Measurements from ENCODE around the gene MICB. TPM values are rescaled to one million over a fixed set of nuclear protein-coding genes. Genes with fewer than 3 reads are reported as not detected.
A peak's percentile ranks its signal among the peaks of the same experiment; 100 is the strongest.

Gene MICB
- polyA plus RNA-seq, 2 donors = 0.29 to 0.77 TPM

DNA sequence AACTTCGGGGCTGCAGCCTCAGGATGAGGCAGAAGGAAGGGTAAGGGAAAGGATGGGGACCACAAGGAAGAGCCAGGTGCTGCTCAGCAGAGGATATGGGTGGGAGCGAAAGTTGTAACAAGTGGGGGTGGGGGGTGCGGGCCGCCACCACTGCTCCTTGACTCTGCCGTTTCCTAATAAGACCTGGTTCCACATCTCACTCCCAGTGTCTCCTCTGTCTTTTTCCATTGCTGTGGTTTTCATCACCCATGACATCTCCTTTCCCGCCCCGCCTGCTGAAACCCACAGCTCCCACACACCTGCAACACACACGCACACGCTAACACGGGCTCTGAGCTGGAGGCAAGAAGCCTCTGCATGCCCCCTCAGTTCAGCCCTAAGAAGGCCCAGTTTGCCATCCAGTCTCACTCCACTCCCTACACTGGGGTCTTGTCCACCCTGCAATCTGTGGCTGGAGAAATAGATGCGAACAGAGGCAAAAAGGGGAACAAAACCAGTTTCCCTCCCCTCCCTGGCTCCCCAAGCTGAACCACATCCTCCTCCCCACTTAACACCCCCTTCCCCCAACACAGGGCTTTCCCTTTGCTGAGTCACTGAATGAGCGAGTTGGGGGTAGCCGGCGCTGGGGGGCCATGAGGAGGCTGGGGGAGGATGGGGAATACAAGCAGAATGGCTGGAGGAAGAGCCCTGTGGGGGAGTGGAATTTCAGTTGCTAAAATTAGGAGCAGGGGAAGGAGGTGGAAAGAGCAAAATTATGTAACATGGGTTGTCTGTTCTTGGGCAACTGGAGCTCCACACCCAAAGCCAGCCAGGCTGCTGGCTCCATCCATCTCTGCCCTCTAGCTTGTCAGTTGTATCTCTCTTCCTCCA, 60.9 kb downstream of the MICB start:
- no peaks in the 10 kb centered on the region for H3K9me3 ChIP-seq (ENCODE audit: control insufficient read depth in 2 of 2, insufficient read depth in 1 of 2, low read depth in 1 of 2, low read length in 1 of 2)
- H3K36me3 ChIP-seq (ENCODE audit: control insufficient read depth in 2 of 2, insufficient read depth in 2 of 2, low read length in 1 of 2) = peaks cover 0 to 31% of the 10 kb centered on the region in 2 donors
- H3K27ac ChIP-seq (ENCODE audit: low read depth in 2 of 2, low read length in 1 of 2) = peak overlapping the region; percentile 38 to 53
- H3K27me3 ChIP-seq (ENCODE audit: control insufficient read depth in 1 of 2, insufficient read depth in 2 of 2, low read length in 2 of 2) = no peaks in the 10 kb centered on the region
- WGBS, 2 donors = 65 to 78% methylated on average over 14 of the region's 14 CpGs
- H3K4me1 ChIP-seq (ENCODE audit: control insufficient read depth in 2 of 2, insufficient read depth in 2 of 2, low read length in 1 of 2) = peaks cover 0 to 5% of the 10 kb centered on the region in 2 donors
- H3K4me3 ChIP-seq (ENCODE audit: low read depth in 1 of 2, low read length in 2 of 2) = no peak overlapping the region

DNA sequence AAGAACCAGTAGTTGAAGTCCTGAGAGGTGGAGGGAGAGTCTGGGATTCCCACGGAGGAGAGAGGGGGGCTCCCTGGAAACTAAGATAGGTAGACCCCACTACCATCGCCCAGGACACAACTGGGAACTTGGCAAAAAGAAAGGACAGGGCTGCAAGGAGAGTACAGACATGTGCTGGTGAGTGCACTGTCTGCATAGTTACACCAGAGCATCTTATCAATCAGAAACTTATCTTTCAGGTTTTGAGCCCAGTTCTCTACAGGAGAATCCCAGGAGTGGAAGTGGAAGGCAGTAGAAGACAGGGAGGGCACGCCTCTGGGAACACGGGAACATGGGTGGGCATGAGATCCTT, 61.6 kb downstream of the MICB start:
- Histone ChIP-seq H3K4me3 (ENCODE audit: low read depth in 1 of 2, low read length in 2 of 2) (no peak overlapping the region), H3K27me3 (ENCODE audit: control insufficient read depth in 1 of 2, insufficient read depth in 2 of 2, low read length in 2 of 2) (no peaks in the 10 kb centered on the region), H3K4me1 (ENCODE audit: control insufficient read depth in 2 of 2, insufficient read depth in 2 of 2, low read length in 1 of 2) (peaks cover 0 to 5% of the 10 kb centered on the region in 2 donors), H3K27ac (ENCODE audit: low read depth in 2 of 2, low read length in 1 of 2) (peak overlapping the region; percentile 35 to 38), H3K9me3 (ENCODE audit: control insufficient read depth in 2 of 2, insufficient read depth in 1 of 2, low read depth in 1 of 2, low read length in 1 of 2) (no peaks in the 10 kb centered on the region), H3K36me3 (ENCODE audit: control insufficient read depth in 2 of 2, insufficient read depth in 2 of 2, low read length in 1 of 2) (peaks cover 0 to 29% of the 10 kb centered on the region in 2 donors)
- WGBS, 2 donors = 65 to 77% methylated on average over 4 of the region's 4 CpGs

DNA sequence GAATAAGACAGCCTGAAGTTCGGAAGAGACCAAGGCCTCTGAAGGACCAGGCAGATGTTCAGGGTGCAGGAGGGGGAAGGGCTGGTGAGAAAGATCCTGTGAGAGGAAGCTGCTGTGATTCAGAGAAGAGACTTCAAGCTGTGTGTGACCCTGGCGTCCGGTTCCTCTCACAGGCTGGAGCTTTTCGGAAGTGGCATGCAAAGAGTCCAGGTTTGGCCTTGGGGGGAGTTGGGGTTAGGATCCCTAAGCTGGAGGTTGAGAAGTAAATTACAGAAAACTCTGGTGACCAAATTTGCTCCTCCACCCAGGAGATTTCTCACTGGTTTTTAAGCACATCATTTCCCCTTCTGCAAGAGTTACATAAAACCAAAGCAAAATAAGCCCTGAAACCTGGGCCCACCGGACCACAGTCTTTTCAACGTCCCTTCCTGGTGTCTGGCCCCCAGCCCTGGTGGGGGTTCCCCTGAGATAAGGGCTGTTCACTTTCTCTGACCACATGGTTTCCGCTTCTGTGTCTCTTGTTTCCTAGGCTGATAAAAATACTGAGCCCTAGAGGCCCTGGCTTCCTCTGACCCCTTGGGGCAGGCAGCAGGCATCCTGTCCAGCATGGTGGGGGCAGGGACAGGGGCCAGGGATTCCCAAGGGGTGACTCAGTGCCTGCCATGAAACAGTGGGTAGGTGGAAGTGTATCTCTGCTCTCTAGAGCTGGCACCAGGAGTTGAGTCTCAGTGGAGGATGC, 62.2 kb downstream of the MICB start:
- WGBS, 2 donors = 54 to 61% methylated on average over 7 of the region's 7 CpGs
- H3K9me3 ChIP-seq (ENCODE audit: control insufficient read depth in 2 of 2, insufficient read depth in 1 of 2, low read depth in 1 of 2, low read length in 1 of 2) = no peaks in the 10 kb centered on the region
- H3K27ac ChIP-seq (ENCODE audit: low read depth in 2 of 2, low read length in 1 of 2) = peak overlapping the region in 1 of 2 donors; percentile 35
- no peaks in the 10 kb centered on the region for H3K27me3 ChIP-seq (ENCODE audit: control insufficient read depth in 1 of 2, insufficient read depth in 2 of 2, low read length in 2 of 2)
- no peak overlapping the region for H3K4me3 ChIP-seq (ENCODE audit: low read depth in 1 of 2, low read length in 2 of 2)
- H3K36me3 ChIP-seq (ENCODE audit: control insufficient read depth in 2 of 2, insufficient read depth in 2 of 2, low read length in 1 of 2) = peaks cover 0 to 29% of the 10 kb centered on the region in 2 donors
- peaks cover 0 to 5% of the 10 kb centered on the region in 2 donors for H3K4me1 ChIP-seq (ENCODE audit: control insufficient read depth in 2 of 2, insufficient read depth in 2 of 2, low read length in 1 of 2)

DNA sequence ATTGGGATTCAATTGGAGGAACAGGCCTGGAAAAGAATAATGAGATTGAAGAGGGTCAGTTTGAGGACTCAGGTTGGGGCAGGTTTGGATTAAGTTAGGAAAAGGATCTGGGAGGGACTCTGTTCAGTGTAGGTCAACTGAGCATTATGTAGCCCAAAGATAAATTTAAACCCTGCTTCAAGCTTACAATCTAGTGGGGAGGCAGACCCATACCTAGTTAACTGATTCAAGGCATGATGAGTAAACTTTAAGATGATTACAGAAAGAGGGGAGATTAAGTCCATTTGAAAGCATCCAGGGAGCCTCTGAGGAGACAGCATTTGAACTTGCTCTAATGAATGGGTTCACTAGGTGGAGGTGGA, 62.7 kb downstream of the MICB start:
- Histone ChIP-seq H3K27ac (ENCODE audit: low read depth in 2 of 2, low read length in 1 of 2) (no peak overlapping the region), H3K36me3 (ENCODE audit: control insufficient read depth in 2 of 2, insufficient read depth in 2 of 2, low read length in 1 of 2) (peaks cover 0 to 29% of the 10 kb centered on the region in 2 donors), H3K9me3 (ENCODE audit: control insufficient read depth in 2 of 2, insufficient read depth in 1 of 2, low read depth in 1 of 2, low read length in 1 of 2) (no peaks in the 10 kb centered on the region), H3K27me3 (ENCODE audit: control insufficient read depth in 1 of 2, insufficient read depth in 2 of 2, low read length in 2 of 2) (no peaks in the 10 kb centered on the region), H3K4me3 (ENCODE audit: low read depth in 1 of 2, low read length in 2 of 2) (no peak overlapping the region), H3K4me1 (ENCODE audit: control insufficient read depth in 2 of 2, insufficient read depth in 2 of 2, low read length in 1 of 2) (peaks cover 0 to 5% of the 10 kb centered on the region in 2 donors)

Other genes starting within 250 kb of the MICB start
- gene HLA-C, start 226.1 kb upstream of the MICB start, polyA plus RNA-seq = 100 to 1,000 TPM; 104 to 121 TPM
- gene HLA-B, start 141.0 kb upstream of the MICB start, polyA plus RNA-seq = 100 to 1,000 TPM; 168 to 351 TPM
- 1 to 10 TPM; 8.8 to 9.9 TPM for gene MICA, start 94.5 kb upstream of the MICB start, polyA plus RNA-seq
- gene MCCD1, start 30.8 kb downstream of the MICB start, polyA plus RNA-seq = not detected
- 100 to 1,000 TPM; 181 to 321 TPM for gene DDX39B, start 43.9 kb downstream of the MICB start, polyA plus RNA-seq
- under 1 TPM; 0.32 to 0.49 TPM for gene ATP6V1G2, start 48.5 kb downstream of the MICB start, polyA plus RNA-seq
- 10 to 100 TPM; 16.1 to 20.2 TPM for gene NFKBIL1, start 49.5 kb downstream of the MICB start, polyA plus RNA-seq
- gene LTA, start 74.1 kb downstream of the MICB start, polyA plus RNA-seq = under 1 TPM; 0.10 to 0.14 TPM
- 1 to 10 TPM in 1 of 2 donors, under 1 TPM in 1; 0.71 to 2.4 TPM for gene TNF, start 77.4 kb downstream of the MICB start, polyA plus RNA-seq
- gene LTB, start 84.3 kb downstream of the MICB start, polyA plus RNA-seq = 1 to 10 TPM; 1.8 to 3.0 TPM
- gene LST1, start 88.1 kb downstream of the MICB start, polyA plus RNA-seq = 1 to 10 TPM; 2.8 to 6.9 TPM
- gene NCR3, start 94.9 kb downstream of the MICB start, polyA plus RNA-seq = under 1 TPM in 1 of 2 donors, not detected in 1; 0.07 TPM
- 10 to 100 TPM in 1 of 2 donors, 1 to 10 TPM in 1; 8.0 to 12.6 TPM for gene AIF1, start 117.1 kb downstream of the MICB start, polyA plus RNA-seq
- 100 to 1,000 TPM in 1 of 2 donors, 10 to 100 TPM in 1; 76.6 to 110 TPM for gene PRRC2A, start 122.6 kb downstream of the MICB start, polyA plus RNA-seq
- 100 to 1,000 TPM; 158 to 259 TPM for gene BAG6, start 154.5 kb downstream of the MICB start, polyA plus RNA-seq
- 1 to 10 TPM; 4.3 to 6.0 TPM for gene APOM, start 157.7 kb downstream of the MICB start, polyA plus RNA-seq
- 10 to 100 TPM; 20.6 to 21.1 TPM for gene C6orf47, start 162.6 kb downstream of the MICB start, polyA plus RNA-seq
- gene GPANK1, start 166.9 kb downstream of the MICB start, polyA plus RNA-seq = 10 to 100 TPM; 10.2 to 10.4 TPM
- gene CSNK2B, start 167.9 kb downstream of the MICB start, polyA plus RNA-seq = 100 to 1,000 TPM; 140 to 187 TPM
- gene LY6G5B, start 171.8 kb downstream of the MICB start, polyA plus RNA-seq = 1 to 10 TPM; 5.3 to 7.4 TPM
- 1 to 10 TPM in 1 of 2 donors, under 1 TPM in 1; 0.76 to 1.1 TPM for gene LY6G5C, start 182.9 kb downstream of the MICB start, polyA plus RNA-seq
- 10 to 100 TPM; 30.0 to 40.1 TPM for gene ABHD16A, start 205.2 kb downstream of the MICB start, polyA plus RNA-seq
- not detected for gene LY6G6F, start 208.7 kb downstream of the MICB start, polyA plus RNA-seq
- 1 to 10 TPM in 1 of 2 donors, under 1 TPM in 1; 0.67 to 1.3 TPM for gene LY6G6D, start 217.2 kb downstream of the MICB start, polyA plus RNA-seq
- 10 to 100 TPM; 17.2 to 21.9 TPM for gene LY6G6C, start 223.6 kb downstream of the MICB start, polyA plus RNA-seq
- gene MPIG6B, start 225.2 kb downstream of the MICB start, polyA plus RNA-seq = under 1 TPM; 0.49 to 0.88 TPM
- gene DDAH2, start 231.2 kb downstream of the MICB start, polyA plus RNA-seq = 10 to 100 TPM; 46.5 to 73.3 TPM
- gene CLIC1, start 238.4 kb downstream of the MICB start, polyA plus RNA-seq = 100 to 1,000 TPM; 258 to 412 TPM
- 10 to 100 TPM in 1 of 2 donors, 1 to 10 TPM in 1; 6.3 to 15.8 TPM for gene MSH5, start 241.9 kb downstream of the MICB start, polyA plus RNA-seq